ENCODE data around the gene RNU7-1.
"Not testable (repeated sequence)": the region's sequence is repeated elsewhere in the genome, so short reads cannot be mapped to it uniquely, and the experiment has no call there.

Gene RNU7-1

GRCh38 chr12:6943722-6944380 lies at the start of gene RNU7-1, which contains the start of gene C12orf57:
RNU7-1 (plus strand) TSS chr12:6943816.
C12orf57 (plus strand) TSS chr12:6944022; CDS start chr12:6944122, 100 bp downstream.
- DNase-seq, result peak; percentile 87 to 90

- DNase-seq, result no peak
Observed at GRCh38 chr12:6894321-6894720, 49.3 kb upstream of the RNU7-1 start.

- DNase-seq, result no peak
Observed at GRCh38 chr12:6896846-6897435, 46.7 kb upstream of the RNU7-1 start.

- no peak for DNase-seq
Observed at GRCh38 chr12:6899427-6899826, 44.2 kb upstream of the RNU7-1 start.

GRCh38 chr12:6899837-6900519 lies 43.6 kb upstream of the RNU7-1 start:
- peak; percentile 34 to 65 for DNase-seq

- no peak for DNase-seq
Observed at GRCh38 chr12:6902448-6902847, 41.2 kb upstream of the RNU7-1 start.

- no peak for DNase-seq
Observed at GRCh38 chr12:6903722-6904121, 39.9 kb upstream of the RNU7-1 start.

GRCh38 chr12:6904280-6905276 lies 39.0 kb upstream of the RNU7-1 start, which contains the start of gene LRRC23:
LRRC23 (plus strand) TSS chr12:6904822; CDS start chr12:6905634, 812 bp downstream.
- peak; percentile 99 for DNase-seq

- DNase-seq, result no peak
Observed at GRCh38 chr12:6905414-6906040, 38.1 kb upstream of the RNU7-1 start.

- DNase-seq, result not testable (repeated sequence)
Observed at GRCh38 chr12:6908141-6908540, 35.5 kb upstream of the RNU7-1 start.

GRCh38 chr12:6909421-6910145 lies 34.0 kb upstream of the RNU7-1 start:
- DNase-seq, result no peak

- no peak for DNase-seq
Observed at GRCh38 chr12:6912164-6912935, 31.3 kb upstream of the RNU7-1 start.

- DNase-seq, result peak; percentile 80 to 88
Observed at GRCh38 chr12:6914246-6914946, 29.2 kb upstream of the RNU7-1 start, which contains the start of gene ENO2. ENO2 (plus strand) TSS chr12:6914580; CDS start chr12:6915833, 1,253 bp downstream.

GRCh38 chr12:6914947-6915788 lies 28.4 kb upstream of the RNU7-1 start:
- DNase-seq, result no peak

GRCh38 chr12:6915789-6916285 lies 27.8 kb upstream of the RNU7-1 start:
- DNase-seq, result no peak

GRCh38 chr12:6916426-6917200 lies 27.0 kb upstream of the RNU7-1 start:
- DNase-seq, result no peak

GRCh38 chr12:6917491-6918231 lies 26.0 kb upstream of the RNU7-1 start:
- no peak for DNase-seq

Data from CD4-positive, alpha-beta T cell treated with Interferon alpha-2 for 1 hour (primary cell).